Calu3 (cell line): ENCODE measurements around the gene SSTR1. TPM values are rescaled to one million over a fixed set of nuclear protein-coding genes. Genes with fewer than 3 reads are reported as not detected.

Experiments used
- BruUV-seq: library from RNA; stranded (reverse); fragments of 400-500 nt; replicated peaks from 2 replicates; lab custom pipeline; 2021; lab: Mats Ljungman, UMichigan
- CTCF ChIA-PET: fragments of 300-600 bp; sonication (Branson Sonifier 250); formaldehyde crosslinking; loops from one replicate; lab custom pipeline; 2022; ENCODE audit warnings: antibody characterized with exemption; lab: Charles Lee
- DNase-seq: peaks from one replicate; pipeline ENCODE4 v3.0.0; 2022
- H3K27ac Mint-ChIP-seq: one replicate; pipeline ENCODE4 v1.8.0; 2022; ENCODE audit warnings: mixed read lengths; ENCODE audit not compliant: unreplicated experiment
- H3K27me3 Mint-ChIP-seq: one replicate; pipeline ENCODE4 v1.8.0; 2022; ENCODE audit warnings: mixed read lengths; ENCODE audit not compliant: unreplicated experiment
- H3K36me3 Mint-ChIP-seq: one replicate; pipeline ENCODE4 v1.8.0; 2022; ENCODE audit warnings: mild to moderate bottlenecking, moderate library complexity, mixed read lengths; ENCODE audit not compliant: insufficient read depth, unreplicated experiment
- H3K4me1 Mint-ChIP-seq: one replicate; pipeline ENCODE4 v1.8.0; 2022; ENCODE audit warnings: mild to moderate bottlenecking, low read depth, mixed read lengths; ENCODE audit not compliant: unreplicated experiment
- H3K4me3 Mint-ChIP-seq: one replicate; pipeline ENCODE4 v1.8.0; 2022; ENCODE audit warnings: mild to moderate bottlenecking, low read depth, moderate library complexity, mixed read lengths; ENCODE audit not compliant: unreplicated experiment
- H3K9me3 Mint-ChIP-seq: one replicate; pipeline ENCODE4 v1.8.0; 2022; ENCODE audit warnings: low read depth, mixed read lengths; ENCODE audit not compliant: unreplicated experiment
- CTCF ChIP-seq: fragments of 200-600 bp; IDR thresholded peaks from one replicate; pipeline ENCODE4 v1.8.0; 2022; ENCODE audit warnings: antibody characterized with exemption; ENCODE audit not compliant: unreplicated experiment
- intact Hi-C: fragments of 100-400 bp; cut with micrococcal nuclease; formaldehyde crosslinking; loops from one replicate; pipeline ENCODE4 v1.10.0; 2022; ENCODE audit not compliant: unreplicated experiment
- total RNA-seq: library from RNA; stranded (reverse); gene quantifications from 2 replicates; pipeline ENCODE4 v1.2.3, GENCODE V29; 2022

The SSTR1 gene
- total RNA-seq, 1 experiment from 2014 or later = 0.24 TPM

- DNase-seq = no peak
- Mint-ChIP-seq H3K27ac (no peak overlapping the region), H3K4me1 (no peaks in the 10 kb centered on the region), H3K4me3 (no peak overlapping the region), H3K27me3 (peaks cover 8% of the 10 kb centered on the region), H3K9me3 (no peaks in the 10 kb centered on the region), H3K36me3 (no peaks in the 10 kb centered on the region)
- intact Hi-C loops = loop anchor here (10.0 kb wide), 1 partner anchor 495 kb away; no protein-coding TSS in a partner anchor
- CTCF ChIA-PET = no interaction called here
- no peak for TF ChIP-seq CTCF
- BruUV-seq = no TSS peak
These were observed 8.0 kb upstream of the SSTR1 start for GRCh38 chr14:38199739-38200138.

- CTCF ChIA-PET = no interaction called here
- no peak for DNase-seq
- no peaks in the 10 kb centered on the region for H3K36me3 Mint-ChIP-seq
- H3K4me3 Mint-ChIP-seq = no peak overlapping the region
- intact Hi-C loops = no loop called here
- H3K27me3 Mint-ChIP-seq = peaks cover 8% of the 10 kb centered on the region
- no peak for TF ChIP-seq CTCF
- no TSS peak for BruUV-seq
- H3K27ac Mint-ChIP-seq = no peak overlapping the region
- no peaks in the 10 kb centered on the region for H3K4me1 Mint-ChIP-seq
- H3K9me3 Mint-ChIP-seq = peaks cover 2% of the 10 kb centered on the region
These were observed 6.4 kb upstream of the SSTR1 start for GRCh38 chr14:38201137-38201828.

GRCh38 chr14:38202444-38203191, 5.1 kb upstream of the SSTR1 start:
- no peak overlapping the region for H3K4me3 Mint-ChIP-seq
- BruUV-seq = no TSS peak
- peaks cover 16% of the 10 kb centered on the region for H3K27me3 Mint-ChIP-seq
- no peak for DNase-seq
- H3K36me3 Mint-ChIP-seq = no peaks in the 10 kb centered on the region
- CTCF ChIA-PET = no interaction called here
- H3K27ac Mint-ChIP-seq = no peak overlapping the region
- intact Hi-C loops = no loop called here
- TF ChIP-seq CTCF = no peak
- H3K9me3 Mint-ChIP-seq = peaks cover 2% of the 10 kb centered on the region
- no peaks in the 10 kb centered on the region for H3K4me1 Mint-ChIP-seq

GRCh38 chr14:38203929-38204718, 3.6 kb upstream of the SSTR1 start:
- Mint-ChIP-seq H3K4me1 (no peaks in the 10 kb centered on the region), H3K27ac (no peak overlapping the region), H3K36me3 (peaks cover 14% of the 10 kb centered on the region), H3K9me3 (peaks cover 2% of the 10 kb centered on the region), H3K27me3 (peaks cover 27% of the 10 kb centered on the region), H3K4me3 (no peak overlapping the region)
- no peak for TF ChIP-seq CTCF
- CTCF ChIA-PET = interaction anchor here (0.6 kb wide), 1 partner anchor 119 kb away, joined by 3 read pairs; no protein-coding TSS in a partner anchor
- no peak for DNase-seq
- BruUV-seq = no TSS peak
- intact Hi-C loops = no loop called here
